H1 (cell line): ENCODE data around the gene EGFLAM. TPM values are rescaled to one million over a fixed set of nuclear protein-coding genes. Genes with fewer than 3 reads are reported as not detected.

Source experiments
- CTCF ChIA-PET: fragments of 300-600 bp; sonication (Branson Sonifier 250); formaldehyde crosslinking; loops from one replicate; lab custom pipeline; 2021; ENCODE audit not compliant: partially characterized antibody; lab: Charles Lee
- POLR2A ChIA-PET: fragments of 300-600 bp; sonication (Branson Sonifier 250); formaldehyde crosslinking; loops from one replicate; lab custom pipeline; 2021; ENCODE audit warnings: inconsistent platforms; ENCODE audit not compliant: partially characterized antibody; lab: Charles Lee
- DNase-seq, 2 experiments: peaks; one replicate each; pipeline versions ENCODE4 v3.0.0 to v3.0.0-alpha.2; 2010 to 2022; ENCODE audit warnings: low spot score in 2 of 2, low read depth in 1 of 2, mixed read lengths in 1 of 2
- FAIRE-seq: peaks from 2 replicates; lab custom pipeline; 2011; peaks lifted over from hg19 to GRCh38; lab: Jason Lieb, UNC
- H2AFZ ChIP-seq: 2 replicates; pipeline ENCODE4 v1.8.1; 2012; ENCODE audit warnings: low read length, inconsistent platforms
- H2AK5ac ChIP-seq: 2 replicates; pipeline ENCODE4 v1.6.1; 2013; ENCODE audit warnings: low read depth, low read length
- H2BK120ac ChIP-seq: replicated peaks from 2 replicates; pipeline ENCODE3; 2013; ENCODE audit warnings: low read depth, low read length, inconsistent platforms
- H2BK12ac ChIP-seq: 2 replicates; pipeline ENCODE4 v1.6.1; 2013; ENCODE audit warnings: low read depth, low read length
- H2BK15ac ChIP-seq: 2 replicates; pipeline ENCODE4 v1.6.1; 2013; ENCODE audit warnings: low read length
- H2BK20ac ChIP-seq: 2 replicates; pipeline ENCODE4 v1.6.1; 2013; ENCODE audit warnings: low read length
- H2BK5ac ChIP-seq: 2 replicates; pipeline ENCODE4 v1.6.1; 2013; ENCODE audit warnings: low read depth, low read length
- H3K14ac ChIP-seq: 2 replicates; pipeline ENCODE4 v1.6.1; 2013; ENCODE audit warnings: inconsistent platforms; ENCODE audit not compliant: insufficient read length
- H3K18ac ChIP-seq: 2 replicates; pipeline ENCODE4 v1.6.1; 2013; ENCODE audit warnings: low read length; ENCODE audit errors: extremely low read depth
- H3K23ac ChIP-seq: 2 replicates; pipeline ENCODE4 v1.6.1; 2013; ENCODE audit warnings: inconsistent platforms; ENCODE audit not compliant: insufficient read length
- H3K23me2 ChIP-seq: 2 replicates; pipeline ENCODE4 v1.6.1; 2013; ENCODE audit warnings: low read depth, low read length
- H3K27ac ChIP-seq: 2 replicates; pipeline ENCODE4 v1.6.1; 2011; ENCODE audit warnings: low read depth, low read length, inconsistent platforms
- H3K27me3 ChIP-seq, 4 experiments: replicated peaks in 1 of 4; 1 replicate in 1 of 4; 2 replicates in 3 of 4; pipeline versions ENCODE4 v1.6.1 to v1.8.1; 2011 to 2013; ENCODE audit warnings: low read length in 3 of 4, mild to moderate bottlenecking in 3 of 4, inconsistent platforms in 2 of 4, mixed read lengths in 2 of 4, moderate library complexity in 1 of 4; ENCODE audit not compliant: control insufficient read depth in 3 of 4, insufficient read depth in 3 of 4; ENCODE audit errors: extremely low read depth in 1 of 4
- H3K36me3 ChIP-seq, 4 experiments: 2 replicates each; pipeline versions ENCODE4 v1.6.1 to v1.8.1; 2011 to 2013; ENCODE audit warnings: mild to moderate bottlenecking in 4 of 4, low read length in 3 of 4, moderate library complexity in 2 of 4, control low read depth in 1 of 4, inconsistent platforms in 1 of 4; ENCODE audit not compliant: insufficient read depth in 4 of 4, control insufficient read depth in 2 of 4
- H3K4ac ChIP-seq: replicated peaks from 2 replicates; pipeline ENCODE3; 2013; ENCODE audit warnings: low read length, low read depth, mixed read lengths, inconsistent platforms; ENCODE audit not compliant: insufficient read length
- H3K4me1 ChIP-seq, 4 experiments: replicated peaks in 1 of 4; 1 replicate in 1 of 4; 2 replicates in 3 of 4; pipeline versions ENCODE4 v1.6.1 to v1.8.1; 2011 to 2013; ENCODE audit warnings: low read length in 3 of 4, inconsistent platforms in 2 of 4, mixed read lengths in 1 of 4; ENCODE audit not compliant: insufficient read depth in 4 of 4, control insufficient read depth in 3 of 4
- H3K4me2 ChIP-seq, 2 experiments: 2 replicates each; pipeline versions ENCODE4 v1.6.1 to v1.8.1; 2011 to 2013; ENCODE audit warnings: low read depth in 2 of 2, low read length in 2 of 2, control low read depth in 1 of 2, inconsistent platforms in 1 of 2, mild to moderate bottlenecking in 1 of 2; ENCODE audit not compliant: insufficient read depth in 1 of 2
- H3K4me3 ChIP-seq, 4 experiments: fragments of 200-600, 300-600 bp in 1 of 4; sonication (generic), shearing (Covaris generic), sonication (Bioruptor Twin) in 1 of 4; 2 replicates each; pipeline versions ENCODE4 v1.5.1 to v1.8.1; 2011 to 2016; ENCODE audit warnings: low read length in 4 of 4, low read depth in 3 of 4, control low read depth in 2 of 4, inconsistent platforms in 2 of 4, mild to moderate bottlenecking in 2 of 4, mixed read lengths in 1 of 4, moderate library complexity in 1 of 4; ENCODE audit not compliant: insufficient read depth in 2 of 4; ENCODE audit errors: extremely low read depth in 1 of 4
- H3K56ac ChIP-seq: replicated peaks from 2 replicates; pipeline ENCODE3; 2013; ENCODE audit warnings: low read depth, mild to moderate bottlenecking, mixed read lengths, low read length, inconsistent platforms; ENCODE audit not compliant: insufficient read length
- H3K79me1 ChIP-seq: 2 replicates; pipeline ENCODE4 v1.6.1; 2013; ENCODE audit warnings: low read depth, low read length, control low read depth
- H3K79me2 ChIP-seq, 2 experiments: 2 replicates each; pipeline versions ENCODE4 v1.6.1 to v1.8.1; 2012 to 2013; ENCODE audit warnings: low read length in 2 of 2, mild to moderate bottlenecking in 2 of 2, inconsistent platforms in 1 of 2; ENCODE audit not compliant: insufficient read depth in 2 of 2, control insufficient read depth in 1 of 2
- H3K9ac ChIP-seq, 4 experiments: replicated peaks in 1 of 4; 1 replicate in 1 of 4; 2 replicates in 3 of 4; pipeline versions ENCODE4 v1.6.1 to v1.8.1; 2011 to 2013; ENCODE audit warnings: low read depth in 3 of 4, low read length in 3 of 4, control low read depth in 2 of 4, mild to moderate bottlenecking in 2 of 4, moderate library complexity in 2 of 4, inconsistent platforms in 1 of 4; ENCODE audit errors: extremely low read depth in 1 of 4
- H3K9me3 ChIP-seq, 2 experiments: 2 replicates each; pipeline versions ENCODE4 v1.6.1 to v1.8.1; 2012 to 2013; ENCODE audit warnings: mild to moderate bottlenecking in 2 of 2, moderate library complexity in 2 of 2, control low read depth in 1 of 2, inconsistent platforms in 1 of 2, low read depth in 1 of 2, low read length in 1 of 2, mixed read lengths in 1 of 2; ENCODE audit not compliant: insufficient read depth in 2 of 2
- H4K20me1 ChIP-seq, 2 experiments: replicated peaks in 1 of 2; 2 replicates each; pipeline versions ENCODE3 to v1.8.1; 2011 to 2013; ENCODE audit warnings: inconsistent platforms in 2 of 2, low read length in 2 of 2, mild to moderate bottlenecking in 1 of 2; ENCODE audit not compliant: insufficient read depth in 2 of 2, control insufficient read depth in 1 of 2
- H4K5ac ChIP-seq: 2 replicates; pipeline ENCODE4 v1.6.1; 2013; ENCODE audit warnings: low read length, low read depth, mixed read lengths, inconsistent platforms; ENCODE audit not compliant: insufficient read length
- H4K8ac ChIP-seq: 2 replicates; pipeline ENCODE4 v1.8.0; 2013; ENCODE audit warnings: mild to moderate bottlenecking, moderate library complexity, low read length, inconsistent platforms; ENCODE audit not compliant: insufficient read depth; ENCODE audit errors: extremely low read depth
- H4K91ac ChIP-seq: replicated peaks from 2 replicates; pipeline ENCODE3; 2013; ENCODE audit warnings: low read length, mixed read lengths, inconsistent platforms; ENCODE audit not compliant: insufficient read length
- CBX5 ChIP-seq: fragments of 300-800, 300-1000 bp; sonication (generic); IDR thresholded peaks from 2 replicates; pipeline ENCODE4 v1.7.1; 2016; ENCODE audit warnings: antibody characterized with exemption, low read length, low read depth
- EZH2 ChIP-seq: fragments of 200-600 bp; sonication (generic); IDR thresholded peaks from 2 replicates; pipeline ENCODE4 v1.7.1; 2012; ENCODE audit warnings: low read depth, mild to moderate bottlenecking, moderate library complexity, low read length, inconsistent platforms; ENCODE audit not compliant: severe bottlenecking
- HDAC6 ChIP-seq: IDR thresholded peaks from one replicate; pipeline ENCODE4 v1.7.1; 2012; ENCODE audit warnings: low read depth, mild to moderate bottlenecking, inconsistent platforms, low read length, moderate library complexity
- JUN ChIP-seq: IDR thresholded peaks from 2 replicates; pipeline ENCODE4 v1.6.1; 2011; ENCODE audit warnings: low read depth, mild to moderate bottlenecking, improper control_type of control experiment, low read length
- RAD21 ChIP-seq, 2 experiments: IDR thresholded peaks in 1 of 2; conservative IDR thresholded peaks in 1 of 2; 2 replicates each; pipeline ENCODE4 v1.6.1; 2011; ENCODE audit warnings: low read depth in 2 of 2, low read length in 2 of 2, improper control_type of control experiment in 1 of 2, inconsistent platforms in 1 of 2, mild to moderate bottlenecking in 1 of 2, moderate library complexity in 1 of 2
- WGBS, 2 experiments: shearing (Covaris generic) in 1 of 2; methylation state at CpG; one replicate each; pipeline versions ENCODE4 v1.1.6 to v1.1.7; 2013 to 2015; ENCODE audit warnings: low lambda C conversion rate in 2 of 2, mixed read lengths in 2 of 2, inconsistent platforms in 1 of 2, low coverage in 1 of 2, missing lambda C conversion rate in 1 of 2; ENCODE audit not compliant: insufficient replicate concordance in 2 of 2, insufficient coverage in 1 of 2, insufficient read length in 1 of 2; ENCODE audit errors: extremely low coverage in 1 of 2, missing lambda C conversion rate in 1 of 2; 5-methylcytosine and 5-hydroxymethylcytosine counted together
- polyA plus RNA-seq, 7 experiments: library from polyadenylated mRNA; depleted of rRNA in 3 of 7; stranded (reverse) in 5 of 7; unstranded in 2 of 7; fragments of >200 nt in 5 of 7; fragments of 200-250 nt in 2 of 7; gene quantifications; 1 replicate in 5 of 7; 2 replicates in 1 of 7; 4 replicates in 1 of 7; pipeline versions ENCODE4 v1.2.1 to v1.2.3, GENCODE V29; 2011 to 2013; ENCODE audit warnings: missing spikeins in 2 of 7, mixed read lengths in 2 of 7
- total RNA-seq: library from RNA; stranded (reverse); fragmentation: NEBNext Ultra II Directional; extraction: Animal tissue kit (Norgen Biotek cat#: 25700); gene quantifications from 2 replicates; pipeline ENCODE4 v1.2.1, GENCODE V29; 2021

EGFLAM gene
- total and polyA plus RNA-seq, 2 of the 8 experiments (the other 6 are each of a cell fraction or from before 2014, with no cell fraction given): 0.20 to 0.24 TPM

- Histone ChIP-seq H2BK20ac (no peak overlapping the region), H3K4ac (no peak overlapping the region), H3K9me3 (no peaks in the 10 kb centered on the region), H3K36me3 (no peaks in the 10 kb centered on the region), H3K4me1 (peaks cover 4 to 12% (median 5%) of the 10 kb centered on the region in 4 experiments), H3K56ac (no peak overlapping the region), H2BK5ac (no peak overlapping the region), H4K20me1 (peaks cover 0 to 3% of the 10 kb centered on the region in 2 experiments), H2BK12ac (no peak overlapping the region), H3K23me2 (peaks cover 10% of the 10 kb centered on the region; the same call in 1 of the 2 replicates), H4K8ac (no peak overlapping the region), H3K14ac (no peak overlapping the region), H3K79me1 (no peaks in the 10 kb centered on the region), H3K79me2 (no peaks in the 10 kb centered on the region), H3K4me3 (no peak overlapping the region), H3K27ac (no peak overlapping the region), H3K18ac (no peak overlapping the region), H4K91ac (no peak overlapping the region), H4K5ac (no peak overlapping the region), H3K4me2 (no peak overlapping the region; a peak in 1 of 4 replicates), H2BK15ac (no peak overlapping the region), H3K23ac (no peak overlapping the region), H2BK120ac (no peak overlapping the region), H3K9ac (no peak overlapping the region), H3K27me3 (peaks cover 27 to 65% (median 47%) of the 10 kb centered on the region in 4 experiments), H2AK5ac (no peak overlapping the region), H2AFZ (no peak overlapping the region)
- TF ChIP-seq CBX5: no peak
- no peak for TF ChIP-seq EZH2
- TF ChIP-seq JUN: no peak
- TF ChIP-seq HDAC6: no peak
- no peak for TF ChIP-seq RAD21 (IDR thresholded peaks at IDR 0.05 in 1 of 2, conservative IDR thresholded peaks at IDR 0.05 in 1 of 2; ENCODE audit: low read depth in 2 of 2, low read length in 2 of 2)
- 74% methylated on average over 6 of the region's 6 CpGs; no CpG with 5 or more reads in 1 of the 2 experiments for WGBS, 2 experiments
- DNase-seq: no peak
- POLR2A ChIA-PET: no interaction called here
- FAIRE-seq: no peak
- CTCF ChIA-PET: interaction anchor here (1.0 to 1.8 kb wide), 4 partner anchors 10 to 160 kb away, joined by 3 to 7 read pairs (median 5); no protein-coding TSS in a partner anchor
Observed at GRCh38 chr5:38259809-38260160, 1.4 kb downstream of the EGFLAM start.
